SH-SY5Y (cell line): ENCODE measurements around the gene SLC39A11.

ENCODE experiments used
- GATA2 ChIP-seq: IDR thresholded peaks from 2 replicates; pipeline ENCODE4 v1.6.1; 2011; ENCODE audit warnings: mild to moderate bottlenecking, low read depth, low read length
- GATA3 ChIP-seq: IDR thresholded peaks from 2 replicates; pipeline ENCODE4 v1.6.1; 2011; ENCODE audit warnings: low read depth, mild to moderate bottlenecking, low read length, moderate library complexity

Gene SLC39A11

GRCh38 chr17:73121506-73121905, 29.0 kb upstream of the SLC39A11 start:
- TF ChIP-seq GATA2 (no peak), GATA3 (no peak)

- no peak for TF ChIP-seq GATA3
- no peak for TF ChIP-seq GATA2
Observed at GRCh38 chr17:73119631-73120030, 27.1 kb upstream of the SLC39A11 start.

- TF ChIP-seq GATA3 (no peak), GATA2 (no peak)
Observed at GRCh38 chr17:73118951-73119391, 26.5 kb upstream of the SLC39A11 start.

- TF ChIP-seq GATA3 (no peak), GATA2 (no peak)
Observed at GRCh38 chr17:73118139-73118538, 25.7 kb upstream of the SLC39A11 start.

- TF ChIP-seq GATA3: no peak
- no peak for TF ChIP-seq GATA2
Observed at GRCh38 chr17:73112246-73112645, 19.8 kb upstream of the SLC39A11 start.

- TF ChIP-seq GATA3: no peak
- no peak for TF ChIP-seq GATA2
Observed at GRCh38 chr17:73111386-73111785, 18.9 kb upstream of the SLC39A11 start.

- no peak for TF ChIP-seq GATA3
- TF ChIP-seq GATA2: no peak
Observed at GRCh38 chr17:73107191-73107590, 14.7 kb upstream of the SLC39A11 start.

GRCh38 chr17:73105431-73105830, 12.9 kb upstream of the SLC39A11 start:
- TF ChIP-seq GATA3 (no peak), GATA2 (no peak)

- TF ChIP-seq GATA3: no peak
Observed at GRCh38 chr17:73104450-73104849, 12.0 kb upstream of the SLC39A11 start.

- TF ChIP-seq GATA3 (no peak), GATA2 (no peak)
Observed at GRCh38 chr17:73103641-73104335, 11.3 kb upstream of the SLC39A11 start.

- TF ChIP-seq GATA3 (no peak), GATA2 (no peak)
Observed at GRCh38 chr17:73101031-73101430, 8.5 kb upstream of the SLC39A11 start.

GRCh38 chr17:73100363-73100762, 7.9 kb upstream of the SLC39A11 start:
- no peak for TF ChIP-seq GATA3
- TF ChIP-seq GATA2: no peak

GRCh38 chr17:73099511-73099910, 7.0 kb upstream of the SLC39A11 start:
- no peak for TF ChIP-seq GATA3
- no peak for TF ChIP-seq GATA2

GRCh38 chr17:73098919-73099318, 6.4 kb upstream of the SLC39A11 start:
- TF ChIP-seq GATA2: no peak
- TF ChIP-seq GATA3: no peak

GRCh38 chr17:73096866-73097265, 4.4 kb upstream of the SLC39A11 start:
- TF ChIP-seq GATA2 (no peak), GATA3 (no peak)

GRCh38 chr17:73096211-73096610, 3.7 kb upstream of the SLC39A11 start:
- TF ChIP-seq GATA2: no peak
- no peak for TF ChIP-seq GATA3
